GM18907 (cell line): ENCODE results near the gene AGRN.
"Not testable (repeated sequence)": the region's sequence is repeated elsewhere in the genome, so short reads cannot be mapped to it uniquely, and the experiment has no call there.

Experiments
- ATAC-seq: cut with Tn5 transposase; IDR thresholded peaks from one replicate; pipeline ENCODE4 v1.9.1; 2021; ENCODE audit warnings: mild to moderate bottlenecking, moderate library complexity; ENCODE audit not compliant: unreplicated experiment

Gene AGRN

GRCh38 chr1:1020000-1020404 lies at the start of gene AGRN:
Gene AGRN (plus strand): TSS chr1:1020120. CDS start chr1:1020173, 53 bp downstream.
- peak; percentile 29 for ATAC-seq

GRCh38 chr1:970242-970972 lies 49.5 kb upstream of the AGRN start:
- no peak for ATAC-seq

- no peak for ATAC-seq
Observed at GRCh38 chr1:970973-971730, 48.8 kb upstream of the AGRN start.

- ATAC-seq: no peak
Observed at GRCh38 chr1:971751-972506, 48.0 kb upstream of the AGRN start.

GRCh38 chr1:972726-973458 lies 47.0 kb upstream of the AGRN start:
- no peak for ATAC-seq

- no peak for ATAC-seq
Observed at GRCh38 chr1:973459-974292, 46.2 kb upstream of the AGRN start.

GRCh38 chr1:974293-974640 lies 45.7 kb upstream of the AGRN start:
- ATAC-seq: no peak

GRCh38 chr1:974687-975328 lies 45.1 kb upstream of the AGRN start:
- ATAC-seq: no peak

- no peak for ATAC-seq
Observed at GRCh38 chr1:975365-975764, 44.6 kb upstream of the AGRN start.

GRCh38 chr1:975896-976683 lies 43.8 kb upstream of the AGRN start:
- peak; percentile 50 for ATAC-seq

GRCh38 chr1:976791-977190 lies 43.1 kb upstream of the AGRN start:
- not testable (repeated sequence) for ATAC-seq

GRCh38 chr1:978069-978834 lies 41.7 kb upstream of the AGRN start:
- ATAC-seq: no peak

GRCh38 chr1:978835-979743 lies 40.8 kb upstream of the AGRN start:
- no peak for ATAC-seq

GRCh38 chr1:979744-980072 lies 40.2 kb upstream of the AGRN start:
- ATAC-seq: no peak

GRCh38 chr1:980137-980571 lies 39.8 kb upstream of the AGRN start:
- no peak for ATAC-seq

GRCh38 chr1:980602-981395 lies 39.1 kb upstream of the AGRN start:
- no peak for ATAC-seq
